Suprapubic skin (tissue), 4 donors: ENCODE data around the gene ZNF331.

ENCODE experiments used
- CTCF ChIP-seq, 2 donors: fragments of 200-600 bp in 1 of 2; fragments of 450-650 bp in 1 of 2; sonication (generic) in 1 of 2; IDR thresholded peaks; one replicate each; pipeline ENCODE4 v1.5.1; 2016 to 2019; ENCODE audit warnings: antibody characterized with exemption in 2 of 2, mild to moderate bottlenecking in 1 of 2, moderate library complexity in 1 of 2
- EP300 ChIP-seq: sonication (generic); formaldehyde crosslinking; IDR thresholded peaks from one replicate; pipeline ENCODE4 v1.6.1; 2017; ENCODE audit warnings: antibody characterized with exemption
- POLR2A ChIP-seq, 2 donors: fragments of 450-650 bp; IDR thresholded peaks; one replicate each; pipeline ENCODE4 v1.6.1; 2017; ENCODE audit warnings: antibody characterized with exemption in 2 of 2, mild to moderate bottlenecking in 2 of 2, moderate library complexity in 2 of 2
- POLR2AphosphoS5 ChIP-seq, 3 donors: sonication (generic); formaldehyde crosslinking; IDR thresholded peaks; one replicate each; pipeline ENCODE4 v1.6.1; 2017; ENCODE audit warnings: antibody characterized with exemption in 3 of 3

GRCh38 chr19:53538378-53539109 lies 599 bp downstream of the ZNF331 start:
- TF ChIP-seq EP300 (no peak), CTCF (IDR thresholded peaks at IDR 0.05) (no peak), POLR2AphosphoS5 (IDR thresholded peaks at IDR 0.05) (no peak), POLR2A (IDR thresholded peaks at IDR 0.05) (peak in 1 of 2 donors; percentile 9)
